NAMALWA (cell line): ENCODE results near the gene GPC5.

ENCODE experiments used
- DNase-seq: peaks from one replicate; pipeline ENCODE4 v3.0.0-alpha.2; 2015; ENCODE audit warnings: low spot score

The GPC5 gene

DNA sequence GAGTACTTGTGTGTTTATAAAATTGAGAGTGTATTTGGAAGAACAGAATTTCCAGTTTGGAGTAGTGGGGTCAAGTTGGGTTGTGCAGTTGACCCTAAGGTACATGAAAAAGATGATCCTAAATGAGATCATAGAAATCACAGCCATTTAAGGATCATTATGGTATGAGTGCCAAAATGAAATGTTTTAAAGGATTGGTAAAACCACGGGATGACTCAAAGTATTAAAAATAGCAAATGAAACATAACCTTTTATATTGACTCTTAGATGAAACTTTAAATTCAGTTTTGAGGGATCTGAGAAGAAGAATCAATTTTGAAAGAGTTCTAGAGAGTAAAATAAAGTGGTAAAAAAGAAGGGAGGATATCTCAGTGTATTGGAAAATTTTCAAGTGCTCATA is 773.8 kb downstream of the GPC5 start:
- DNase-seq: no peak

DNA sequence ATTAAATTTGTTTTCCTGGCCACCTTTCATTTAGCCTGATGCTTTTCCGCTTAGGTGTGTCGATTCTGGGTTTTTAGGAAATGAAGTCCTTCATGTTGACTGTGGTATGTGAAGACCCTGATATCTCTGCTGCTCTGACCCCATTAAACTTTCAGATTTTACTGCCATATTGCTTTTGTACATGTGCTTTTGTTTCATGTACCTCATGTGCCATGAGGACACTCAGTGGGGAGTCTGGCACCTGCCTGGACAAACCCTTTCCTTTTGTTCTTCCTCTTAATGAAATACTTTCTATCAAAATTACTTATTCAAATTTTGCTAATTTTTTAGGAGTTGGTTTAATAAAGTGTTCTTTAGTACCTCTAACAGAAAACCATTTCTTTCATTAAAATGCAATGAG is 774.8 kb downstream of the GPC5 start:
- DNase-seq: no peak

DNA sequence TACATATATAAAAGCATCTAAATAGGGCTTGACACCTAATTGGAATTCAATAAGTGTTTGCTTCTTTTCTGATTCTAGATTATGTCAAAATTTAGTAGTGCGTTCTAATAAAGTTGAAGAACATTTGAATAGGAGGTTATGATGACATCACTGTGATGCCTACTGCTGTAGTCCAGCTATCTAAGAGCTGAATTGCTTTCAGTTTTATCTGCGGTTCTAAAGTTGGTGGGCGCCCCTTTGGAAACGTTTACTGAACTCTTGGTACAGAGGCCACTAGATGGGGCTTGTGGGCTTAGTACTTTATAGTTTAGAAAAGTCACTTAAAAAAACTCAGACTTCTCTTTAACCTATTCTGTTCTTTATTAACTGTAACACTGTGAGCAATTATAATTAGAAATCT is 776.9 kb downstream of the GPC5 start:
- peak; percentile 74 for DNase-seq

DNA sequence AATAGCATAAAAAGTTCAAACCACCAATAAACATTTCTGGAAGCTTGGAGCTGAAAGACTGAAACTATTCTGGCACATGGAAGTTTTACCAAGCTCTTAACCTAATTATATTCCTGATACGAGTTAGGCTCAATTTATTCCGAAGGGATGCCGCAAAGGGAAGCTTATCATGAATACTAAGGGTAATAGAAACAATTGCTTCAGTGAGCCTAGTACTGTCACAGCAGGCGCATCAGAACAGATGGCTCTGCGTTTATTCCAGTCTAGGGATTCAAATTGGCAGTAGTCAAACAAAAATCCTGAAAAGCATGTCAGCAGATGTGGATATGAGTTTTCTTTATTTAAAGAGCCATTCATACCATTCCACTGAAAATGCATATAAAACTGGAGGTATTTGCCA is 779.5 kb downstream of the GPC5 start:
- no peak for DNase-seq

DNA sequence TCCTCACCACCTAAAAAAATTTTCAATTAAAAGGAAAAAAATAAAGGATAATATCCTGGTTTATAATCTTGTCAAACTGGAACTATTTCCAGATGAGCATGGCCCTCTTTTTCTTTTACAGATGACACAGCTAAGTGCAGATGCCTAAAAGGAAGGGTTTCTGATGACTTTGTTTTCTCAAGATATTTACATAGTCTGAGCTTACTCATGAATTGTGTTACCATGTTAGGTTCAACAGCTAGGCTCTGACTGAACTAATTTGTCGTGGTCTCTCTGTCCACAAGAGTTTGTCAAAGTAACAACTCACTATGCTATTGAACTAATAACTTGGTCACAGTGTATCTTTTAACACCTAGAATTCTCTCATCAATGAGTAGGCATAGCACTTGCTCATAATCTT is 780.8 kb downstream of the GPC5 start:
- no peak for DNase-seq

DNA sequence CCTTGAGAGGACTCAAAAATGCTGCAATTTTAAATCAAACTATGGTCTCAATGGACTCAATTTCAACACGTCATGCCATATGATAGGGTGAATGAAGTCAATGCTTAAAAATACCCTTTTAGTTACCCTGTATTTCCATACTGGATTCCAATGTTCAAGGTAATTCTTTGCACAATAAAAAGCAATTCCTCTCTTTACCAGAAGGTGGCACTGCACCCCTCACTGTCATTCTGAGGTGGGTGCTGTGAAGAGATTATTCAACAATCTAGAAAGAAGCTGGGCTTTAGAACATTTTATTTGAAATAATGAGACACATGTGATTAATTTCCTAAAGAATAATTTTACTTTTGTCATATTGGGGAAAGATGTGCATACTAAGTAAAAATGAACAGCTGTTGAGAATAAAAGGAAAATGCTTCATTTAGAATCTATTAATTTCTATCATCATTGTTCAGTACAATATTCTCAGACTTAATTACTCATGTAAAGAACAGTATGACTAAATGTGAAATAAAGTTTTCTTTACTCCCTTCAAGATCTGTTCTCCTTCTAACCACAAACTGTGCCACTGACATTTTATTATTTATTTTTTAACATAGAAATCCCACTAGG is 789.1 kb downstream of the GPC5 start:
- peak; percentile 88 for DNase-seq

DNA sequence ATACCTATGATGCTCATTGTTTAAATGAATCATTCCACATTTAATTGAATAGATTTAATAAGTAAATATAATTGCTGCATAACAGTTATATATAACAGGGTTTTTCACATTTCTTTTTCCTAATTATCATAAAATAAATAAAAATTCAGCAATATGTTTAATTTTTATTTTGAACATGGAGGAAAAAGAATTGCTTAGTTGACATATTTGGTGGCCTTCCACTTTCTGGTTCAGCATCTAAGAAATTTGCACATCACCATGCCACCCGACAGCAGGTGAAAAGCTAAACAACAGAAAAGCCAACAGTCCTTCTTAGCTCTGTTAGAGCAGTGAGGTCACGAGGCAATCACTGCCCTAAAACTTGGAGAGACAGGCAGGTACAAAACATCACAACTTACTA is 790.2 kb downstream of the GPC5 start:
- no peak for DNase-seq

DNA sequence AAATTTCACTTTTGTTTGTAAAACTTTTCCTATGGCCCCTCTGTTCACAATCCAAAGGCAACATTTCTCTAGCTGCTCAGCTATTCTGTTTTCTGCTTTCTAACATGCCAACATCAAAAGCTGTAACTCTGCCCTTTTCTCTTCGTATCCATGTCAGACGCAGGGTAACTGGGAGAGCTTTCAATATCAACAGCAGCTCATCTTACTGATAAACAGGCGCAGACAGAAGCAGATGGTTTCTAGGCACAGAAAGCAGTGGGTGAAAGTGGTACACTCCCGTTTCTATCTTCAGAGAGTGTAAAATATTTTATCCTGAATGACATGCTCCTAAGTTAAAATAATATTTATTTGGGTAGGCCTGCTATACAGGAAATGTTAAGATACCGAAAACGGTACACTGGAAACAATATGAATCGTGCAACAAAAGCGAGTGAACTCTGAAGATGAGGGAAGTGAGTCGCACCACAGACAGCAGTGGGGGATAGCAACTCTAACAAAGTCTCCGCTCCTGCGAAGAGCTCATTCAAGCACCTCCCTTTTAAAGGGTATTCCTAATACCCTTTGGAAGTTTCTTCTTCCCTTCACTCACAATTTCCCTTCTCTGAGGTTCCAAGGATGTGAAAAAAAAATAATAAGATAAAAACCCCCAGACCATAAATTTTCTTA is 798.3 kb downstream of the GPC5 start:
- DNase-seq: no peak

DNA sequence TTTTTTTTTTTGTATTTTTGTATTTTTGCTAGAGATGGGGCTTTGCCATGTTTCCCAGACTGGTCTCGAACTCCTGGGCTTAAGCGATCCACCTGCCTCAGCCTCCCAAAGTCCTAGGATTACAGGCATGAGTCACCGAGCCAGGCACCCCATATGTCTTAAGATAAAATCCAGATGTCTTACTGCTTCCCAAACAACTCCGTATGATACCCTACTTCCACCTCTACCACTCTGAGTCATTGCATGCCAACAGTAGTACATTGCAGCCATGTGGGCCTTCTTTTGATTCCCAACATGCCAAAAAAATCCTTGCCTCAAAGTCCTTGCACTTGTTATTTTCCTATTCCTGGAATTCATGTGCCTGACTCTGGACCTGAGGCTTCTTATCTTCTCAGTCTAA is 799.2 kb downstream of the GPC5 start:
- no peak for DNase-seq

DNA sequence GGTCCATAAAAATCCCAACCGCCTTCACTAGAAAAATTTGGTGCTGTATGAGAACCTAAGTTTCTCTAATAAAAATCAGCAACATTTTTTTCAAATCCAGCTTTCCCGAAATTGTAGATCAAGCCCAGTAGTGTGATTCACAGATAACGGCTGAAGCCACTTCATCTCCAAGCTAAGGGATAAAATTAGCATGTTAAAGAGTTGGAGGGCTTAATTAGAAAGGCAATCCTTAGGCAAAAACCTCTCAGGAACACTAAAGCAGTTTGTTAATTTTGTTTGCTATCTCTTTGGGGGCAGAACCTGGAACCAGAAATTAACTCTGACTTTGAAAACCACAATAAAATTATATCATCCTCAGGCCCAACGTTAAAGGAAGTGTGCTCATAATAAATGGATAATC is 820.2 kb downstream of the GPC5 start:
- no peak for DNase-seq

DNA sequence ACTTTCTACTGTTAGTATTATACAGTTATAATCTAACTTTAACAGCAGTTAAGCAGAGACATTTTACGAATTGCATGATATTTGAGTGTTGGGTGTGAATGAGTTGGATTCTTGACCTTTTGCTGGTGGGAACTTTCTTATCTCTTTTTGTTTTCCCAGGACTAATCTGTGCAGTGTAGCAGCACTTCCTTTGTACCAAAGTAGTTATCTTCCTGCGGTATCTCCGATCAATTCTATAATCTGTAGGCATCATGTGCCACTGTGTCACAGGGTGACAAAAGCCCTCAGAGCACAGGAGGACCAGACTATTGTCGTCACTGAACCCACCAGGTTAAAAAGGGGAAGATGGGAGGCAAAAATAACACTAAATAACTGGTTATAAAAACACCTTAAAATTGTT is 823.5 kb downstream of the GPC5 start:
- DNase-seq: no peak

DNA sequence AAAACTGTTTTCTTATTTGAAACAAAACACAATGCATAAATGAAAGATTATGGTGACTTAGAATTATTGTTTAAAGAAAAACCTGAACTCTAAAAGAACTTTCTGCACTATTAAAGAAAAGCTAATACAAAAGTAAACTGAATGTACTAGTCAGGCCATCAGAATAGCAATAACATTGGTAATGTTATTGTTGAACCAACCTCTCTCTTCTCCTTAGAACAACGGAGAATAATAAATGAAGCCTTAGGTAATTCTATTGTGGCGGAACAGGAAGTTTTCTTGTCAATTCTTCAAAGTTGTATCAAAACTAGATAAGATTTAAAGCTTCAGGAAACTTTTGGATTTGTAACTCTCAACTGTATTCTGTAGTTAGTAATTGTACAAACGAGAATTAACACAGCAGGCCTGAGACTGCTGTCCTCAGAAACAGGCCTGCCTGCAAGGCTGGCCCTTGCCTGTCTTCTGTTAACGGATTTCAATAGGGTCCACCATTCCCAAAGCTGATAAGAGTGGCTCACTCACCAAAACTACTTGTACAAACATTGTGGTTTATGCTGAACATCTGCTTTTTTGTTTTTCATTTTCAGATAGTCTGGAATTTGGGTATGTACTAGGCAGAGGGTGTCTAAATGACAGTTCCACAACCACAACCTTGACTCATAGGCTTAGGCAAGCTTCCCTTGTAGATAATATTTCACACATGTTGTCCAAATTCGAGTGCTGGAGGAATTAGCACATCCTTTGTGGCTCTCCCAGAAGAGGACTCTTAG is 825.8 kb downstream of the GPC5 start:
- DNase-seq: no peak

DNA sequence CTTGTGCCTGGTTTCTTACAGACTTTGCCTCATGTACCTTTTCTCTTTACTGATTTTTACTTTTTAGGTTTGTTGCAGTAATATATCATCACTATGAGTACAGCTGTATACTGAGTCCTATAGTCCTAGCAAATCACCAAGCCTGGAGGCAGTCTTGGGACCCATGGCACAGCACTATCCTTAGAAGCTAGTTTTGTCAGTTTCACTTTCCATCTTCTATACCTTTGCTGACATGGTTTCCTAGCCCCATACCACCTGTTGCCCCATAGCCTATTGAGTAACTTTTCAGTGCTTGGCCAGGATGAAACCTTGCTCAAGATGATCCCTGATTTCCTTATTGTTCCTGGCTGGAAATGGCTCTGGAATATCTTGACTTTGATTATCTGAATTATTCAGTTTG is 826.4 kb downstream of the GPC5 start:
- DNase-seq: no peak

DNA sequence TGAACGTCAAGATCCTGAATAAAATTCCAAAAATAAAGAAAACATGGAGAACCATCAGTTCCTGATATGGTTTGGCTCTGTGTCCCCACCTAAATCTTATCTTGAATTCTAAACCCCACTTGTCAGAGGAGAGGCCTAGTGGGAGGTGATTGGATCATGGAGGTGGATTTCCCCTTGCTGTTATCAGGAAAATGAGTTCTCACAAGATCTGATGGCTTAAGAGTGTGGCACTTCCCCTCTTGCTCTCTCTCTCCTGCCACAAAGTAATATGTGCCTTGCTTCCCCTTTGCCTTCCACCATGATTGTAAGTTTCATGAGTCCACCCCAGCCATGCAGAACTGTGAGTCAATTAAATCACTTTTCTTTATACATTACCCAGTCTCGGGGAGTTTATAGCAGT is 827.4 kb downstream of the GPC5 start:
- no peak for DNase-seq

DNA sequence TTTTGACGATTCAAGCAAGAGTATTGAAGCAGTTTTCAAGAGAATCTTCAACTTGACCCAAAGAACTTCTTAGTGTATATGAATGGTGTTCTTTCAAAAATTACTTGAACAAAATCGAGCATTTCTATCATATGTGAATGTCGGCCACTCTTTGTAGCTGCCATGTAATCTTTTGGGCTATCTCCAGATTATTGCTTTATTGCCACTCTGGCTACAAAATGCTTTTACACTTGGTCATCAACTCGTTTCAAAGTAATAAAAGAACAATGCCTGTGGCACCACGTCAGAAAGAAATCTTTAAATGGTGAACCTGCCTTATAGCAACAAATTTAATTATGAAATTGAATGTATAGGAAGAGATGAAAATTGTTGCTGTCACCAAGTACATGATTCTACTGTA is 834.5 kb downstream of the GPC5 start:
- no peak for DNase-seq

DNA sequence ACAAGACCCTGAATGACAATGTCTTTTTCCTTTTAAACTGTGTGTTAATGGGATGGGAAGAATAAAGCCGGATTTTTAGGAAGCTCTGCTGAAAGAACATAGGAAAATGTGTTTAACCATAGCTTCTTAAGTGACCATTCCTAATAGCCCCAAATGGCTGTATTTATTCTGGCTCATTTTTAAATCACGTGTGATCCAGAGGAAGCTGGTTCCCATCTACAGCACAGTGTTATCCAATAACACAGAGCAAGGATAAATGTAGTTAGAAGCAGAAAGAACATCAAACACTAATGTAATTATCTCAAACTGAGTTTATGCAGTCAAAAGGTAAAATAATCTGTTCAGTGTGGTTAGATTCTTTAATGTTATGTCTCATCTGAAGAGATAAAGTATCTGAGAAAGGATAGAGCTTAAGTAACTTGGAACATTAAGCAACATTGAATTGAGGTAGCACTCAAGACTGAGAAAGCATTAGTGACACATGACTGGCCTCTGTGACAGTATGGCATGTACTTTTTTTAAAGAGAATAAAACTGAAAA is 853.3 kb downstream of the GPC5 start:
- no peak for DNase-seq

DNA sequence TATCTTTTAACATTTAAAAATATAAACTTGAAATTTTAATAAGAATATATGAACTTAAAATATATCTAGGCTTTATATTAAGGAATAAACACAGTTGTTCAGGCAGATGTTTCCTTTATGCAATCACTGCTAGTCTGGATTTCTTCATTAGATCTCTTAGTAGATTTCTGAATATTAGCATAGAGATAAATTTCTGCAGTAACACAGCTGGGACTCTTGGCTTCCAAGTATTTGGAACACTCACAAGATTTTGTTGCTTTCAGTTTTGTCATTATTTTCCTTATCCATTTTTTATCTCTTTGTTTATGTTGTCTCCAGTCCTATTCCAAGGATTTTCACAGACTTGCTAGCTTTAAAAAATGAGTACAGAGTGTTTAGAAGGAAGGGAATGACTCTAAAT is 857.1 kb downstream of the GPC5 start:
- no peak for DNase-seq

DNA sequence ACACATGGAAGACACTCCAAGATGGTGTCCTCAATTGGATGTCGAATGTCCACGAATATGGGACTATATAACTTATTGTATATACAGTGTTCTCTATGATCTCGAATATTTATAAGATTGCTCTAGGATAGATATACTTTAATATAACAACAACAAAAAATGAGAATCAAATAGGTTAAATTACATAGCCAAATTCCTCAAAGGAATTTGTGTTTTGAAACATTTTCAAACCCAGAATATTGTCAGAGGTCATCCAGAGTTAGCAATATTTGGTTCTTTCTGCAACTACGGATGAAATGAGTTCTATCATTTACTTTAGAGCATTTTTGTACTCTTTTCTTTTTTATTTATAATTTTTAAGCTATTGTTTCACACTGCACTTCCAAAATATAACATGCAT is 857.8 kb downstream of the GPC5 start:
- no peak for DNase-seq

DNA sequence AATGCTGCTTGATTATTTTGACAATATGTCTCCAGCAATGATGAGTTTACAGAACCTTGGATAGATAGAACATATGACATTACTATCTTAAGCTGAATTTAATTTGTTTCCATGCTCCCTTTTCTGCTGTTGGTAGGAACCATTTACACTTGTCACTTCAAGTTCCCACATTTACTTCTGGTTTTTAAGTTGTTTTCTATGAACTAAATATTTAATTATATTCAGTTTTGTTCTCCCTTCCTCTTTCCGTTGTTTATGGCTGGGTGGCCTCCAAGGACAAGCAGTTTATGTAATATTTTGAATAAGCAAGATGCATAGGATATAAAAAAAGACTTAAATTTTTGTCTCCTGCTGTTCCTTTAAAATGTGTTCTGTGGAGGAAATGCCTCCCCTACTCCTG is 860.6 kb downstream of the GPC5 start:
- DNase-seq: no peak

DNA sequence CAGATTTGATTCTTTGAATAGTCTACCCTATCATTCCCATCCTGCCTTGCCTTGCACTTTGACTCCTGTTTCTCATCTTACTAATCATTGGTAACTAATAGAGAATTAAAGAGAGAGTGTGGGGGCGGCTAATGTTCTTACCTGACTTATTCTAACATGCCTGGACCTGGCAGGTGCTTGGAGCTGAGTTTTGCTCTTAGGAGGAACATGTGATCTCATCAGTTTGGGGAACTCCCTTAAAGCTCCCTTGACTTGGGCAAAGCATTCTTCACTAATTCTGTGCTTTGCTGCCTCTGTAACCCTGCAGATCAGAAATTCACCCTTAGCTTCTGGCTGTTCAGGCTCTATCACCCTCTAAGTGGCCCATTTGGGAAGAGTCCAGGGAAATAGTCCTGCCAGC is 861.1 kb downstream of the GPC5 start:
- DNase-seq: no peak

DNA sequence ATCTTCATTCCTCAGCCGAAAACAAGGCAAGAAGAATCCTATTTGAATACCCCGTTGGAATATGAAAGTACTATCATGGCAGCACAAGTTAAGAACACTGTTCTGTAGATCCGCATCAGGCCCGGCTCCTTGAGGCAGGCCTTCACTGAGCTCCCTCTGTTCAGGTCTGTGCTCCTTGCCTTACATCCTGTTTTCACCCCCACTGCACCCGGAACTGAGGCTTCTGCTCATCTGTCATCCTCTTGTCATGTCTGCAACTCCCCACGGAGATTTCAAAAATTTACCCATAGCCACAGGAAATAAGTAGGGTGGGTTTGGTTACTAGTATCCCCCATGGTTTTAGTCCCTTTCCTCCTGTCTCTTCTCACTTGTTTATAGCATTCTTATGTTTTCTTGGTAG is 861.9 kb downstream of the GPC5 start:
- no peak for DNase-seq

DNA sequence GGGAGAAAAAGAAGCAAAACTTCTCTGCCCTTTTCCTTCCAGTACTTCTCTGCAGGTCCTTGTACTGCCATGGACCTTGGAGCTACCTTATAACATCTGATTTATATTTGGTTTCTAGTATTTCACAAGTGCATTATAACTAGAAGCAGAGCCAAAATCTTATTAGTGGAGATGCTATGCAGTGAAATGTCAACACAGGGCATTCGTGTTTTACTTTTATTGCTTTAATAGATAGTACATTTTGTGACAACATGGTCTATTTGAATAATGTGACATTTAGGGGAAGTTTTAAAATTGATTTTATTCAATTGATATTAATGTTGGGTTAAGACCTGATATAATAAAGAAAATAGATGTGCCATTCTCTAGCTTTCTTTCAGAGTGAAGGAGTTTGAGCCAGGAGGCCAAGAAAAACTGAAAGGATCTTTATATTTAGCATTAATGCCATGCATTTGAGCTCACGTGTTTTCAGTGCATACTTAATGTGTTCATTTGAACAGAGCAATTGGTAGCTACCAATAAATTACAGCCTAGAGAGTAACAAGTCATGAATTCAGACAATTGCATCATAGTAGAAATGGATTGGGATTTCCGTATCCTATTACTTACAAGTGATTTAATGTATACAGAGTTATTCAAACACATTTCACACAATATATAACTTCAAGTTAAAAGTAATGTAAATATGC is 863.8 kb downstream of the GPC5 start:
- no peak for DNase-seq

DNA sequence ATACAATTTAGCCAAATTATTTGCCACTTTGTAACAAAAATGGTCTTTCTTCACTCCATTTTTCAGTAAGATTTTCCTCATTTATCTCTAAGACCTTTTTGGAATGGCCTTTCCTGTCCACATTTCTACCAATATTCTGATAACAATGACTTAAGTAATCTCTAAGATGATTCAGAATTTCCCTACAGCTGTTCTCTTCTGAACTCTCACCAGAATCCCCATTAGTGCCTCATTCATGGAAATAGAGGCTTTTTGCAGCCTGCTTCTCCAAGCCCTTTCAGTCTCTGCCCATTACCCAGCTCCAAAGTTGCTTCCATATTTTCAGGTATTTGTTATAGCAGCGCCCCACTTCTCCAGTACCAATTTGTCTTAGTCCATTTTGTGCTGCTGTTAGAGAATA is 867.0 kb downstream of the GPC5 start:
- no peak for DNase-seq
